HG03139 (cell line): ENCODE measurements around the gene TMEM145.
"Not testable (repeated sequence)": the region's sequence is repeated elsewhere in the genome, so short reads cannot be mapped to it uniquely, and the experiment has no call there.

ENCODE experiments used
- ATAC-seq: cut with Tn5 transposase; IDR thresholded peaks from one replicate; pipeline ENCODE4 v1.9.1; 2021; ENCODE audit not compliant: unreplicated experiment

TMEM145 gene

GRCh38 chr19:42313096-42313839, at the start of gene TMEM145:
TMEM145 (plus strand) TSS chr19:42313309; CDS start chr19:42313377, 68 bp downstream.
- ATAC-seq: no peak

GRCh38 chr19:42266105-42266504, 47.0 kb upstream of the TMEM145 start:
- ATAC-seq: not testable (repeated sequence)

- ATAC-seq: not testable (repeated sequence)
Observed at GRCh38 chr19:42266928-42267603, 46.0 kb upstream of the TMEM145 start.

- ATAC-seq: no peak
Observed at GRCh38 chr19:42267644-42268141, 45.4 kb upstream of the TMEM145 start.

GRCh38 chr19:42268142-42268703, 44.9 kb upstream of the TMEM145 start:
- ATAC-seq: peak; percentile 46

GRCh38 chr19:42268704-42269477, 44.2 kb upstream of the TMEM145 start, which contains the start of gene CIC:
CIC (plus strand) TSS chr19:42269252; CDS start chr19:42271784, 2,532 bp downstream.
- ATAC-seq: peak; percentile 72

GRCh38 chr19:42269478-42270345, 43.4 kb upstream of the TMEM145 start:
- ATAC-seq: no peak

GRCh38 chr19:42270346-42271044, 42.6 kb upstream of the TMEM145 start:
- no peak for ATAC-seq

- ATAC-seq: no peak
Observed at GRCh38 chr19:42271045-42271419, 42.1 kb upstream of the TMEM145 start.

- no peak for ATAC-seq
Observed at GRCh38 chr19:42271861-42272534, 41.1 kb upstream of the TMEM145 start.

- no peak for ATAC-seq
Observed at GRCh38 chr19:42272535-42272897, 40.6 kb upstream of the TMEM145 start.

GRCh38 chr19:42272989-42273406, 40.1 kb upstream of the TMEM145 start:
- ATAC-seq: no peak

GRCh38 chr19:42273407-42274064, 39.6 kb upstream of the TMEM145 start:
- no peak for ATAC-seq

GRCh38 chr19:42274065-42274682, 38.9 kb upstream of the TMEM145 start:
- ATAC-seq: no peak

GRCh38 chr19:42275103-42275502, 38.0 kb upstream of the TMEM145 start:
- ATAC-seq: no peak

- no peak for ATAC-seq
Observed at GRCh38 chr19:42275517-42275916, 37.6 kb upstream of the TMEM145 start.

- no peak for ATAC-seq
Observed at GRCh38 chr19:42276284-42276683, 36.8 kb upstream of the TMEM145 start.

GRCh38 chr19:42276821-42277220, 36.3 kb upstream of the TMEM145 start:
- no peak for ATAC-seq
